Measurements from ENCODE around the gene BTBD16.

GRCh38 chr10:122328676-122329075 is 57.6 kb downstream of the BTBD16 start:
- no peak for TF ChIP-seq EZH2 (IDR thresholded peaks at IDR 0.05; ENCODE audit: borderline replicate concordance)
- no peak for TF ChIP-seq CTCF (IDR thresholded peaks at IDR 0.05; ENCODE audit: poor library complexity)
- no peak for TF ChIP-seq EZH2phosphoT487 (IDR thresholded peaks at IDR 0.05; ENCODE audit: low read depth, severe bottlenecking, unreplicated experiment)
